ENCODE results near the gene NKTR. TPM values are rescaled to one million over a fixed set of nuclear protein-coding genes. Genes with fewer than 3 reads are reported as not detected.

The NKTR gene
- polyA plus RNA-seq, 1 of the 3 experiments (the other 2 are of a cell fraction): 19.2 TPM

- DNase-seq: peak; percentile 17
- Histone ChIP-seq H3K9ac (no peak overlapping the region), H3F3A (replicated peaks; ENCODE audit: insufficient read depth) (peaks cover 3% of the 10 kb centered on the region), H3K36me3 (replicated peaks in 1 of 2; ENCODE audit: control insufficient read depth in 1 of 2, insufficient read depth in 2 of 2, low read length in 1 of 2) (peaks cover 21 to 31% of the 10 kb centered on the region in 2 experiments), H3K4me2 (no peak overlapping the region), H3K79me2 (ENCODE audit: insufficient read depth) (peaks cover 64% of the 10 kb centered on the region), H3K9me3 (peaks cover 9% of the 10 kb centered on the region), H3K27me3 (ENCODE audit: insufficient read depth) (no peaks in the 10 kb centered on the region), H4K20me1 (ENCODE audit: insufficient read depth) (0 out of 2 replicates have a peak, but pooled peaks cover 4% of the 10 kb centered on the region), H3K9me2 (no peaks in the 10 kb centered on the region), H3K4me1 (ENCODE audit: control insufficient read depth in 1 of 2, insufficient read depth in 2 of 2, low read depth in 1 of 2, low read length in 1 of 2) (peaks cover 0 to 6% of the 10 kb centered on the region in 2 experiments; a peak in 1 of 4 replicates), H3K27ac (ENCODE audit: low read depth in 2 of 2, low read length in 1 of 2) (no peak overlapping the region; a peak in 1 of 4 replicates), H2AFZ (ENCODE audit: low read depth) (no peak overlapping the region), H3K4me3 (ENCODE audit: low read depth in 2 of 2, low read length in 1 of 2) (no peak overlapping the region)
- ChIA-PET POLR2A (no interaction called here), CTCF (interaction anchor here (1.0 kb wide), 1 partner anchor 175 kb away, joined by 3 read pairs; no protein-coding TSS in a partner anchor)
- WGBS (ENCODE audit: low lambda C conversion rate): 79% methylated on average over 2 of the region's 2 CpGs
- TF ChIP-seq RCOR1 (IDR thresholded peaks at IDR 0.05; ENCODE audit: low read length) (peak; percentile 10; the same call in 1 of the 2 replicates), ZBTB33 (IDR thresholded peaks at IDR 0.05; ENCODE audit: borderline replicate concordance, low read depth) (no peak)
Measured at GRCh38 chr3:42569593-42570142, 30.8 kb upstream of the NKTR start.

- no peak overlapping the region for H3K27ac ChIP-seq (ENCODE audit: low read depth in 2 of 2, low read length in 1 of 2)
- no peaks in the 10 kb centered on the region for H3K27me3 ChIP-seq (ENCODE audit: insufficient read depth)
- ChIA-PET CTCF (interaction anchor here (0.7 to 2.3 kb wide), 11 partner anchors 10 to 218 kb away, joined by 3 to 16 read pairs (median 3); partner anchors contain the start of genes SEC22C and VIPR1), POLR2A (interaction anchor here (0.6 to 0.7 kb wide), 2 partner anchors 11 to 230 kb away, joined by 3 read pairs; no protein-coding TSS in a partner anchor)
- no peaks in the 10 kb centered on the region for H4K20me1 ChIP-seq (ENCODE audit: insufficient read depth)
- peaks cover 15 to 49% of the 10 kb centered on the region in 2 experiments for H3K36me3 ChIP-seq (replicated peaks in 1 of 2; ENCODE audit: control insufficient read depth in 1 of 2, insufficient read depth in 2 of 2, low read length in 1 of 2)
- H3K79me2 ChIP-seq (ENCODE audit: insufficient read depth): peaks cover 84% of the 10 kb centered on the region
- H3K4me3 ChIP-seq (ENCODE audit: low read depth in 2 of 2, low read length in 1 of 2): no peak overlapping the region
- H3K9me3 ChIP-seq: peaks cover 17% of the 10 kb centered on the region
- DNase-seq: peak; percentile 58
- no peaks in the 10 kb centered on the region for H3K9me2 ChIP-seq
- TF ChIP-seq FOSL2 (IDR thresholded peaks at IDR 0.05; ENCODE audit: borderline replicate concordance, low read depth) (no peak), YY1 (IDR thresholded peaks at IDR 0.05; ENCODE audit: low read depth) (no peak), SMC3 (IDR thresholded peaks at IDR 0.05; ENCODE audit: low read depth, low read length) (peak; percentile 34; the same call in 1 of the 2 replicates), CTCF (IDR thresholded peaks at IDR 0.05) (peak; percentile 45), RAD21 (IDR thresholded peaks at IDR 0.05; ENCODE audit: low read length) (peak; percentile 66)
- peaks cover 0 to 6% of the 10 kb centered on the region in 2 experiments; a peak in 1 of 4 replicates for H3K4me1 ChIP-seq (ENCODE audit: control insufficient read depth in 1 of 2, insufficient read depth in 2 of 2, low read depth in 1 of 2, low read length in 1 of 2)
- no peak overlapping the region for H3K9ac ChIP-seq
- 66% methylated on average over 3 of the region's 3 CpGs for WGBS (ENCODE audit: low lambda C conversion rate)
- H2AFZ ChIP-seq (ENCODE audit: low read depth): no peak overlapping the region
- no peak overlapping the region for H3K4me2 ChIP-seq
- peaks cover 3% of the 10 kb centered on the region for H3F3A ChIP-seq (replicated peaks; ENCODE audit: insufficient read depth)
Measured at GRCh38 chr3:42572278-42572677, 28.2 kb upstream of the NKTR start.
